Transverse colon (tissue), 4 donors: ENCODE results near the gene SERPINA1. TPM values are rescaled to one million over a fixed set of nuclear protein-coding genes. Genes with fewer than 3 reads are reported as not detected.

ENCODE experiments used
- DNase-seq: peaks from one replicate; pipeline ENCODE4 v3.0.0-alpha.2; 2019
- H3K27ac ChIP-seq, 4 donors: fragments of 200-600 bp; sonication (generic); 2 replicates each; pipeline ENCODE4 v1.5.1; 2016 to 2018; ENCODE audit warnings: inconsistent platforms in 4 of 4
- H3K27me3 ChIP-seq: fragments of 200-600 bp; sonication (generic); 2 replicates; pipeline ENCODE4 v1.5.1; 2017; ENCODE audit warnings: inconsistent platforms
- H3K36me3 ChIP-seq, 4 donors: fragments of 200-600 bp; sonication (generic); 2 replicates each; pipeline ENCODE4 v1.5.1; 2017 to 2019; ENCODE audit warnings: inconsistent platforms in 4 of 4
- H3K4me1 ChIP-seq, 4 donors: fragments of 200-600 bp; sonication (generic); 2 replicates each; pipeline ENCODE4 v1.5.1; 2017 to 2020; ENCODE audit warnings: inconsistent platforms in 4 of 4
- H3K4me3 ChIP-seq, 4 donors: fragments of 200-600 bp; sonication (generic); 1 replicate in 1 of 4; 2 replicates in 3 of 4; pipeline versions ENCODE4 v1.5.1 to v1.6.1; 2017 to 2019; ENCODE audit warnings: inconsistent platforms in 4 of 4
- H3K9me3 ChIP-seq, 2 donors: fragments of 200-600 bp; sonication (generic); 2 replicates each; pipeline ENCODE4 v1.5.1; 2017 to 2019; ENCODE audit warnings: inconsistent platforms in 2 of 2
- CTCF ChIP-seq, 5 experiments: fragments of 200-600 bp in 3 of 5; fragments of 450-650 bp in 2 of 5; sonication (generic) in 3 of 5; IDR thresholded peaks; 1 replicate in 2 of 5; 2 replicates in 3 of 5; pipeline ENCODE4 v1.5.1; 2016 to 2017; ENCODE audit warnings: antibody characterized with exemption in 5 of 5, inconsistent platforms in 3 of 5, mild to moderate bottlenecking in 2 of 5, moderate library complexity in 1 of 5
- EP300 ChIP-seq: sonication (generic); formaldehyde crosslinking; IDR thresholded peaks from one replicate; pipeline ENCODE4 v1.6.1; 2017; ENCODE audit warnings: antibody characterized with exemption, low read depth
- POLR2A ChIP-seq: fragments of 450-650 bp; IDR thresholded peaks from one replicate; pipeline ENCODE4 v1.6.1; 2016; ENCODE audit warnings: antibody characterized with exemption, mild to moderate bottlenecking, moderate library complexity
- POLR2AphosphoS5 ChIP-seq, 3 donors: sonication (generic); formaldehyde crosslinking; IDR thresholded peaks; one replicate each; pipeline ENCODE4 v1.6.1; 2016; ENCODE audit warnings: antibody characterized with exemption in 3 of 3
- WGBS, 2 donors: methylation state at CpG; one replicate each; pipeline ENCODE4 v1.1.5; 2018; ENCODE audit warnings: low coverage in 1 of 2; 5-methylcytosine and 5-hydroxymethylcytosine counted together
- in situ Hi-C, 4 donors: fragments of 200-750 bp; cut with MboI; loops; one replicate each; pipeline versions ENCODE4 v1.15.0 to v1.15.1; 2017; ENCODE audit warnings: low sequenced_read_pairs in 3 of 4, low pct_ligation_motif_present in 1 of 4, low pct_unique_long_range_greater_than_20kb in 1 of 4
- intact Hi-C: fragments of 100-400 bp; cut with DNase I; formaldehyde crosslinking; loops from one replicate; pipeline ENCODE4 v1.15.1; 2023; ENCODE audit warnings: low total_unique reads
- total RNA-seq, 4 donors: library from RNA; depleted of rRNA; stranded (reverse); fragments of >200 nt; gene quantifications; one replicate each; pipeline ENCODE4 v1.1.0, GENCODE V29; 2016

SERPINA1 gene
- total RNA-seq, 4 donors from 2014 or later: 35.2 to 107 (median 61.0) TPM

GRCh38 chr14:94368956-94369355 lies 19.4 kb downstream of the SERPINA1 start:
- Histone ChIP-seq H3K9me3 (no peaks in the 10 kb centered on the region), H3K4me1 (no peaks in the 10 kb centered on the region), H3K36me3 (no peaks in the 10 kb centered on the region), H3K4me3 (no peak overlapping the region), H3K27ac (no peak overlapping the region), H3K27me3 (no peaks in the 10 kb centered on the region)
- WGBS, 2 donors: 71 to 85% methylated on average over 7 of the region's 7 CpGs
- intact Hi-C loops (no loop called here), in situ Hi-C loops (no loop called here)
- DNase-seq: no peak
- TF ChIP-seq EP300 (no peak), POLR2AphosphoS5 (IDR thresholded peaks at IDR 0.05) (no peak), CTCF (IDR thresholded peaks at IDR 0.05) (no peak), POLR2A (no peak)

GRCh38 chr14:94368243-94368590 lies 20.2 kb downstream of the SERPINA1 start:
- no peaks in the 10 kb centered on the region for H3K36me3 ChIP-seq
- H3K27me3 ChIP-seq: no peaks in the 10 kb centered on the region
- DNase-seq: no peak
- TF ChIP-seq POLR2AphosphoS5 (IDR thresholded peaks at IDR 0.05): no peak
- no peak for TF ChIP-seq CTCF (IDR thresholded peaks at IDR 0.05)
- TF ChIP-seq EP300: no peak
- TF ChIP-seq POLR2A: no peak
- no peaks in the 10 kb centered on the region for H3K4me1 ChIP-seq
- in situ Hi-C loops (no loop called here), intact Hi-C loops (no loop called here)
- no peak overlapping the region for H3K4me3 ChIP-seq
- 87% methylated on average over 3 of the region's 3 CpGs; no CpG with 5 or more reads in 1 of the 2 donors for WGBS, 2 donors
- H3K9me3 ChIP-seq: no peaks in the 10 kb centered on the region
- H3K27ac ChIP-seq: no peak overlapping the region

- intact Hi-C loops: no loop called here
- 84% methylated on average over 12 of the region's 12 CpGs; no CpG with 5 or more reads in 1 of the 2 donors for WGBS, 2 donors
- H3K27me3 ChIP-seq: no peaks in the 10 kb centered on the region
Observed at GRCh38 chr14:94367347-94368242, 20.8 kb downstream of the SERPINA1 start.

More at GRCh38 chr14:94367347-94368242, 20.8 kb downstream of the SERPINA1 start:
- Histone ChIP-seq H3K36me3 (no peaks in the 10 kb centered on the region), H3K27ac (no peak overlapping the region), H3K9me3 (no peaks in the 10 kb centered on the region), H3K4me3 (no peak overlapping the region), H3K4me1 (no peaks in the 10 kb centered on the region)
- DNase-seq: no peak
- in situ Hi-C loops: no loop called here
- TF ChIP-seq POLR2AphosphoS5 (IDR thresholded peaks at IDR 0.05) (no peak), POLR2A (no peak), EP300 (no peak), CTCF (IDR thresholded peaks at IDR 0.05) (no peak)
